Measurements from ENCODE around the gene CCDC159.

DNA sequence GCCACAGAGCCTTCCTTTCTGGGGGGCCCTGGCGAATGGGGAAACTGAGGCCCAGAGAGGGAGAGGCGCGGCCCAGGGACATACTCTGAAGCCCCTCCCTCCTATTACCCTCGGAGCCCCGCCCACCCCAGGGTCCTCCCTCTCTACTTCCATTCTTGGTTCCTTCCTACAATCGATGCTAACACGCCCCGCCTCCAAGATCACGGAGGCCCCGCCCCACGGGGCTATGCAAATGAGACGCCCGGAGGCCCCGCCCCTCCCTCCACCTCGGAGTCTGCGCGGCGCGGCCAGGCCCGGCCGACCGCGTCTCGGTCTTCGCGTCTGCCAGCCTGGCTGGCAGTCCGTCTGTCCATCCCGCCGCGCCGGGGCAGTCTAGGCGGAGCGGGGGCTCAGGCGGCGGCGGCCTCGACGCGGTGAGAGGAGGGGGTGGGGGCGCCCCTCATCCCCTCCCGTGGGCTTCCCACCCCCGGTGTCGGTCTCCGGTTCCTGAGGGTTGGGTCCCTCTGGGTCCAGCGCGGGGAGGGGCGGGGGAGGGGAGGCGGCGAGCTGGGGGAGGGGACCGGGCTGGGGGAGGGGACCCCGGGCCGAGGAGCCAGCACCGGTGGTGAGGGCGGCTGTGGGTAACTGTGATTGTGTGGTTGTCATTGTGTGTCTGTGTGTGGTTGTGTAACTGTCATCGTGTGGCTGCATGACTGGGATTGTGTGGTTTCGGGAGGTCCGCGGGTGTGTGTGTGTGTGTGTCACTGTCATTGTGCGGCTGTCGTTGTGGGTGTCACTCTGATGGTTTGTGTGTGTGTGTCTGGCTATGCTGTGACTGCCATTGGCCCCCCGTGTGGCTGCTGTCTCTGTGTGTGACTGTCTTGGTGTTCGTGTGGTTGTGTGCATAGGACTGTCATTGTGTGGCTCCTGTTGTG lies 9.1 kb downstream of the CCDC159 start, which contains the start of gene PLPPR2:
- no peak for TF ChIP-seq CTCF (optimal IDR thresholded peaks at IDR 0.05 in 1 of 3, IDR thresholded peaks at IDR 0.05 in 1 of 3, conservative IDR thresholded peaks at IDR 0.05 in 1 of 3; ENCODE audit: extremely low read depth in 1 of 3, insufficient read depth in 2 of 3, low read length in 3 of 3)
- TF ChIP-seq EZH2 (IDR thresholded peaks at IDR 0.05; ENCODE audit: low read length): no peak

Data from keratinocyte (primary cell).